Embryonic facial prominence (tissue), 1 donor: Measurements from ENCODE around the gene TMEM9.

Source experiments
- DNase-seq: peaks from one replicate; pipeline ENCODE4 v3.0.0-alpha.2; 2016; ENCODE audit errors: extremely low spot score

The TMEM9 gene

DNA sequence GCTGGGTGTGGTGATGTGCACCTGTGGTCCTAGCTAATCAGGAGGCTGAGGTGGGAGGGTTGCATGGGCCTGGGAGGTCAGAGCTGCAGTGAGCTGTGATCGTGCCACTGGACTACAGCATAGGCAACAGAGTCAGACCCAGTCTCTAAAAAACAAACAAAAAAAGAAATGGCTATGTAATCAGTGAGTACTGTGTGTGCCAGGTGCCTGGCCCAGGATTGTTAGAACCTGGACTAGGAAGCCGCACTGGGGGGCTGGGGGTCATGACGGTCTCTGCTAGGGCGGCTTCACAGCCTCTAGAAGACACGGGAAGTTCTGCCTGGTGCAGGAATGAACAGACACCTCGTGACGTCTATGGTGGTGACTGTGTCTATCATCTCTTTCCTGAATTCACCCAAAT is 8.5 kb downstream of the TMEM9 start:
- no peak for DNase-seq

DNA sequence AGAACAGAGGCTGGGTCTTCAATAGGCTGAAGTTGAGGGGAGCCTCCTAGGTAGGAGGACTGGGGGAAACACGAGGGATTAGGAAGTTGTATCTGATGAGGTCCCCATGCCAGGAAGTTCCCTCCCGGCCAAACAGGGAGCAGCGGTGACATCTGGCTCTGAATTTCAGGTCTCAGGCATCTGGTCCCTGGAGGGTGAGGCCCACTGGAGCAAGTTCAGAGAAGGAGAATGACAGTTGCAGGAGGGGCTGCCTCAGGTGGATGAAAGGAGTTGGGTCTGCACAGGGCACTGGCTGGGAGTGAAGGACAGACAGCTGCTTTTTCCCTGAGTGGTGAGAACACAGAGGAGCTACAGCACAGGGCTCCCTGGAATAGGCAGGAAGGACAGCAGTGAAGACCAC is 9.1 kb downstream of the TMEM9 start:
- no peak for DNase-seq

DNA sequence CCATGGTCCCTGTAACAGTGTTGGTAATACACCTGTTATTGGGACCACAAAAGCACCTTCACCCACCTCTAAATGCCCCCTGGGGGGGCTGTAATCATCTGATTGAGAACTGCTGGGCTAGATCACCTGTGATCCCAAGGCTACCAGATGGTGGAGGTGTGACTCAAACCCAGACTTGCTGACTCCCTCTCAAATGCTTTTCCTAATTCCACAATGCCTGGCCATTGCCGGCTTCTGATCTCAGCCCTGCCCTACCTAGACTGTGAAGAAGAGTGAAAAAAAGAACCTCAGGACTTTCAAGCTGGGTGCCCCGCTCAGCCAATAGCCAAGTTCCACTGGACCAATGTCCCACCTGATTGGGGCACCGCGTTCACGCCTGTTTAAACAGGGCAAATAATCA is 9.6 kb downstream of the TMEM9 start:
- DNase-seq: no peak

DNA sequence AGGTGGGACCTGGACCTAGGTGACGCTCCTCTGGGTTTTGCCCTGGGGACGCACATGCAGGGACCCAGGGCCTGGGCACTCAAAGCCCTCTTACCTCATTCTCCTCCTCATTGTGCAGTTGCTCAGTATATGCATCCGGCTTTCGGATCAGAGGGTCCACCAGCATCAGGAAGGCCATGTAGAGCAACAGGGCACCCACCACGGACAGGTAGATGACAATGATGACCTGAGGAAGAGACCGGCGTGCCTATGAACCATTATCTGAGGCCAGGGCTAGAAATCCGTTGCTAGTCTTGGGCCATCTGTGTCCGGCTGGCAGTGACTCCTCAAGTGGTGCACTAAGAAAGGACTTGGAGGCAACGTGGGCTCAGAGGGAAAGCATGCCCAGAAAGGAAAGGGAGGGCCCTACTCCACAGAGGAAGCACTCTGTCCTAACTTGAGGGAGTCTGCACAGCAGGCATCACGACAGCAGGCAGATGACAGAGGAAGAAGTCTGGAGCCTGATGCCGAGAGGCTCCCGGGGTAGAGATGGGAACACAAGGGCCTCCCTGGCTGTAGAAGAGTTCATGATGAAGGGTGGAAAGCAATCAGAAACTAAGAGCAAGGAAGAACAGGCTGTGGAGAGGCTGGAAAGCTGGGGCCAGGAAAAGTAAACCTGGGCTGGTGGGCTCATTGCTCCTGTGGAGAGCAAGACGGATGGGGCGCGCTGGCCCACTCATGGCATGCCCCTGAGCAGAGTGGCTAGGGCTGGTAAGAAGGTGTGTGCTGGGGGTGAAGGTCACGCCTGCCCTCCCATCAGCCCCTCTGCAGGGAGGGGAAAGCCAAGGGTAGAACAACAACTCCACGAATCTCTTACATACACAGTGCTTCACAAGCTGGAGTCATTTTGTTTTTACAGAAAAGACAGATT is 10.3 kb downstream of the TMEM9 start:
- no peak for DNase-seq

DNA sequence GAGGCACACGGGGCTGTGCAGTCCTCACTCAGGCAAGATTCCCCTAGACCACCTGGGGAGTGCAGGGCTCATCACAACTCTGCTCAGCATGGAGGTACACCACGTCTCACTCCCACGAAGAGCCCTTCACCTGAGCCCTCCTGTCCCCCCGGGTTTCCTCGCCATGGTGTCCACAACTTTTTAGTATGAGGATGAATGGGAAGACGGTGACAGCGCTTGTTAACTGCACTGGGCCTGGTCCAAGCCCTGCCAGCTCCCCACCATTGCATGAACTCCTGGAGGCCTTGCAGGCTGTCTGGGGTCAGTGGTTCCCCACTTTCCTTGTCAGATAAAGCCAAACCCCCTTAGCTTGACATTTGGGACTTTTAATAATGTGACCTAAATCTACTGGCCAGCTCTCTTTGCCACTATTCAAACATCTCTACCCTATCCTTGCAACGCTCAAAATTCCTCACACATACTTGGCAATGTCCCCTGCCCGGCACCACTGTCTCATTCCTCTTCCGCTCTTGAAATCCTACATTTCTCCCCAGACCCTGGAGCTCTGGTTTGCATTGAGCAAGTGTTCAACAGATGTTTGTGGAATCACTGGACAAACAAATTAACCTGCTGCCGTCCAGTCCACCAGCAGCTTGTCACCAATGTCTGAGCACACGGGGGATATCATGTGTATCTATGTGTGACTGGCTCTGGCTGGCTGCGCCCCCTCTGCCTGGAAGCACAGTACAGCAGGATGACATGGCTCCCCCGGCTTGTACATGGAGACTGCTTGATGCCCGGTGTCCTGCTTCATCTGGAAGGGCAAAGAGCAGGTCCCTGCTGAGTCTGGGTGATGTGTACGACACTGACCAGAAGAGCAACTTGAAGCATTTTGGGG is 11.2 kb downstream of the TMEM9 start:
- no peak for DNase-seq

DNA sequence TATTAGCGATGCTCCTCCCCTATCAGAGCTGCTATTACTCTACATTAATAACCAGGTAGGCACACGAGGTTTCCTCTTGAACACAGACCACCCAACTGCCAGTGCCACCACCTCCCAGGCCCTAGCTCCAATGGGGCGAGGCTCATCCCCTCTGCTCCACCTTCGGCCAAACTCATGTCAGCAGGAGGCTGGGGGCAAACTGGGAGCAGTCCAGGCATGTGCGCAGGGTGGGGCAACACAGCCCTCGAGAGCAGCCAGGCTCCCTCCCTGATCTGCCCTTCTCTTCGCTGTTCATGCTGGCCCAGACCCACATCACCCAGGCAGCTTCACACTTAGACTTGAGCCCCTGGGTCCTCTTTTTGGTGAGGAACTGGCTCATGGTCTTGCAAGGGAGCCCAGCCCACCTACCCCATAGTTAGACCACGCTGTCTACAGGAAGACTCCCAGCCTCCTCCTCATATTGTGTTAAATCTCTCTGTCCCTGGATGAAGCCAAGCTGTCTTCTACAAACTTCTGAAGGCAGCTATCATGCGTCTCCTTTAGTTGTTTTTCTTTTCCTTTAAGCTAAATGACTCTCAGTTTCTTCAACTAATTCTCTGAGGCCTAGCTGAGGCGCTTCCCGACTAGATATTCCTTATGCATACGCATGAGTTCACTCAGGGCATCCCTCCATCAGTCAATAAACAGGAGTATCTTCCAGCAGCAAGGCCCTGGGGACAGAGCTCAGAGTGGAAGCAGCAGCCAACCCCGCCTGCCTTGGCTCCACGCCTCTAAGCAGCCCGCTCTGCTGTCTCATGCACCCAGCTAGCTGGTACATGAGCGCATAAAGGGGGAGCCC is 12.0 kb downstream of the TMEM9 start:
- no peak for DNase-seq

DNA sequence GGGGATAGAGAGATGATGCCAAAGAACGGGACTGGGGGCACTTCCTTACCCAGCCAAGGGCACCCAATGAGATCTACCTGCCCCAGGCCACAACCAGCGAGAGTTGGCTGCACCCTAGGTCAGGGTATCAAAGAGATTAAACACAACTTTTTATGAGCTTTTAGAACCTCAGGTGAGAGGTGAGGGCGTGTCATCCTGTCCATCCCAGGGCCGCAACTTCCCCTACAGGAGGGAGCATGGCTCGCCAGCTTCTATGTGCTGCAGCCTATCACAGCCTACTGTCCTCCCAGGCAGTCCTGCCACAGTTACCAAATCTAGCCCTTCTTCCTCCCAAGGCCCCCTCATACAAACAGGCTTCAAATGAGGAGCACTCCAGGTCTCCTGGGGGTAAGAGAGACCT is 12.9 kb downstream of the TMEM9 start:
- DNase-seq: no peak

DNA sequence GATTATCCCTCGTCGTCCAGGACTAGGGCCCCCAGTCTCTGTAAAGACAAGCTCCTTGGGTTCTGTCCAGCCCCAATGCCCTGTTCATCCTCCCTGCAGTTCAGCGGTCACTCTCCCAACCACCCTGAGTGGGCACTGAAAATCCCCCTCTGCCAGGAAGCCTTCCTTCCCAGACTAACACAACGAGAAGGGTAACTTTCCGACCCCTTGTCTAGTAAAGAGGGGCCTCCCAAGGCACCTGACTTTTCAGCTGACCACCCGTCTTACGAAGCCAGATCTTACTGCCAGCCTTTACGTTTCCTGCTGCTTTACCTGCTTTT is 13.4 kb downstream of the TMEM9 start:
- DNase-seq: no peak

DNA sequence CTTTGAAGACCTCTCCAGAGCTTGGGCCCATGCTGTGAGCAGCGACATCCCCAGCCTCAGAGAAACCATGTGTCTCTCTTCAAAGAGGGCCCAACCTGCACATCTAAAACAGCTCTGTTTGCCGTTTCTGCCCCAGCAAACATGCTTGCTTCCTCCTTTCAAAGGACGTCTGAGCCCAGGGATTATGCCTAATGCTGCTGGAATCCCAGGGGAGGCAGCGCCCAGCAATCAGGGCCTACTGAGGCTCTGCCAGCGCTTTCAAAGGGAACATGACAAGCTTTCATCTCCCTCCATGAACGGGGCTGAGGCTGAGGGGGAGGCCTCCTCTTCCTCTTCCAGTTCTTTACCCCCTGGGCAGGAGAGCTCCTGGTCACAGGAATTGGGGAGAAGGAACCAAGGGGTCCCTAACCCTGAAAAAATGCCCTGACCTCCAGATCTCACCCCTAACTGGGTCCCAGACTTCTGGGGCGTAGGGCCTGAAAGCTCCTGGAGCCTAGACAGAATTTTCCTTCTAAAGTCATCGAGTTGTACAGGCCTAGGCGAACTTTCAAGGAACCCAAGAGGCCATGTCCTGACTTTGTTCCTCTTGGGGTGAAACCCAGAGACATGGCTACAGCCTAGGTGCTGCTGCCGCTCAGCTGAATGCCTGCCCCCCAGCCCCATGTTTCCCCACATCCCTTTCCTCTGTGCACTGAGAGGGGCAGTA is 13.9 kb downstream of the TMEM9 start:
- no peak for DNase-seq

DNA sequence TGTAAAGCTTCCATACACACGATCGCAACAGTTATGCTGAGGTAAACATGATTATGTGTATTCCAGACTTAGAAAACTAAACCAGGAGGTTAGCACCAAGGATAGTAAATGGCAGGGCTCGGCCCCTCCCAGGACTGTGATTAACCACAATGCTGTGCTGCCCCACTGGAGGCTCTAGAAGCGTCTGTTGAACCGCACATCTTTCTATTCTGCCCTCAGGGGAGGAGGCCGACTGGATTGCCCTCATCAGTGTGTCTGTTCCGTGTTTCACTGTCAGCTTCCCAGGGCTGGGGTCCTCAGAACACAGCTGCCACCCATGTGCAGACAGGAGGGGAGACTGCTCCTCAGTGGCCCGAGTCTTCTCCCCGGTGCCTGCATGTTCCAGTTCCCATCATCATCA is 14.5 kb downstream of the TMEM9 start:
- no peak for DNase-seq

DNA sequence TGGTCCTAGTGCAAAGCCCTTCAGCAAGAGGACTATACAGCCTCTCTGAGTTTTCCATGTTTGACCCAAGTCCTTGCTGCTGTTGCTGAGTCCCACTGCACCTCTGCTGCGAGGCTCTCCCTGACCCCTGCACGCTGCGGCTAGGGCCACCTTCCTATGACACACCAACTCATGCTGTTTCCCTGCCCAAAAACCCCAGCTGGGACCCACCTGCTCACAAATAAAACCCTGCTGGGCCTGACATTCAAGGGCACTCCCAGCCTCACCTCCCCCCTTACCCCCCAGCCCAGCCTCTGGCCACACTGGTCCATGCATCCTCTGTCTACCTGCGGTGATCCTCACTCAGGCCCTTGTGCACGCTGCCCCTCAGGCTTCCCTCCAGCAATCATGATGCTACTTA is 15.0 kb downstream of the TMEM9 start:
- DNase-seq: no peak

DNA sequence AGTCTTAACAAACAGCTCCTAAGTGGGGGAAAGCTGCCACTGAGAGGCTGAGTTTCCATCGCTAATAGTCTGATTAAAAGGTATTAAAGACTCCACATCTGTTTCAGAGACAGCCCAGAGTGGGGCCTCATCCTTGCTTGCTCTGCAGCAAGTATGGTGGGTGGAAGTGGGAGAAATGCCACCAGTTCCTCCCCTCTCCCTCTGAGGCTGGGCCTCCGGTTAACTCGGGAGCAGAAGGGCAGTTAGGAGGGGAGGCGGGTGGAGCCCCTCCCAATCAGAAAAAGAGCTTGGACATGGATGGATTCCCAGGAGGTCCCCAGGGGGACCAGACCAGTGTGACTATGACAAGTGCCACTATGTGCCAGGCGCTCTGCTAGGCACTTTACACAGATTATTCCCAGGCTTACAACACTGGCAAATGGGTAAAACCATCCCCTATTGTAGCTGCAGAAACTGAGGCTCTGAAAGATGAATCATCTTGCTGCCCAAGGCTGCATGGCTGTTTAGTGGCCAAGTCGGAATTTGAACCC is 15.9 kb downstream of the TMEM9 start:
- DNase-seq: no peak

DNA sequence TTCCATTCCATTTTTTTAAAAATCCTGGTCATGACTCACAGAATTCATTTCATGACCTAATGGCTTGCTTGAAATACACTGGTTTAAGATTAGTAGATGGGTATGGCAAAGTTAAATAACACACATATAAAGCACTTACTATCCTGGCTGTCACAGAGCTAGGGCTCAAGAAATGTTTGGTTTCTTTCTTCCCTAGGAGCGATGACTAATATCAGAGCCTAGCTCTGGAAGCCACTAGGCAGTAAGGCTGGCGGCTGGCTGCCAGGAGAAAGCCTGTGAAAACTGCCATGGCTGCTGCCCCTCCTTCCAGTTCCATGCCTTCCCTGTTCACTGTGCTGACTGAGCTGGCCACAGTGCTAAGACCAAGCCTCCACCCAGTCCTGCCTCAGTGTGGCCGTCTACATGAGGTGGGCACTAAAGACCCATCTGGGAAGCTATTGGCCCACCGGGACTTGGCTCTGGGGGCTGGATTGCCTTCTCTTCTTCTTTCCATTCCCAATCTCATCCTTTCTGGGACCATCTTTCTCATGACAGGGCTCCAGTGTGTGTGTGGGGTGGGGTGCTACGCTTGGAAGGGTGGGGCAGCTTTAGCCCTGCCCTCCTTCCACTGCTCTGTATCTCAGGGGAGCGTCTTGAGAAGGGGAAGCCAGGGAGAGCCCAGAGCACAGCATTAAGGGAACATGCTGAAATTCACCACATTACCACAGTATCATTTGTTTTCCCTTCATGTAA is 16.5 kb downstream of the TMEM9 start:
- DNase-seq: no peak

DNA sequence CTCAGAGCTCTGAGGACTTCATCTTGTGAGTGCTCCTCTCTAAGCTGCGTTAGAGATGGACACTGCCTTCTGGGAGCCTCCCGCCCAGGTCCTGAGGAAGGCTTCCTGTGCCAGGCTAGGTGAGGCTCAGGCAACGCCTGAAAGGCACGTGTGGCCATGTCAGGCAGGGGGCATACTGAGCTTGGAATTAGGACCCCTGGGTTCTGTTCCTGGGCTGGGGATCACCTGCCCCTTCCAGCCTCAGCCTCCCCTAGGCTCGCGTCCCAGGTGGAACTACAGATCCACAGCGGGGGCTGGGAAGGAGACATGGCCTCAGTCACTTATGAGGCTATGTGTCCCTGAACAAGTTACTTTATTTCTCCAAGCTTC is 17.3 kb downstream of the TMEM9 start:
- no peak for DNase-seq

DNA sequence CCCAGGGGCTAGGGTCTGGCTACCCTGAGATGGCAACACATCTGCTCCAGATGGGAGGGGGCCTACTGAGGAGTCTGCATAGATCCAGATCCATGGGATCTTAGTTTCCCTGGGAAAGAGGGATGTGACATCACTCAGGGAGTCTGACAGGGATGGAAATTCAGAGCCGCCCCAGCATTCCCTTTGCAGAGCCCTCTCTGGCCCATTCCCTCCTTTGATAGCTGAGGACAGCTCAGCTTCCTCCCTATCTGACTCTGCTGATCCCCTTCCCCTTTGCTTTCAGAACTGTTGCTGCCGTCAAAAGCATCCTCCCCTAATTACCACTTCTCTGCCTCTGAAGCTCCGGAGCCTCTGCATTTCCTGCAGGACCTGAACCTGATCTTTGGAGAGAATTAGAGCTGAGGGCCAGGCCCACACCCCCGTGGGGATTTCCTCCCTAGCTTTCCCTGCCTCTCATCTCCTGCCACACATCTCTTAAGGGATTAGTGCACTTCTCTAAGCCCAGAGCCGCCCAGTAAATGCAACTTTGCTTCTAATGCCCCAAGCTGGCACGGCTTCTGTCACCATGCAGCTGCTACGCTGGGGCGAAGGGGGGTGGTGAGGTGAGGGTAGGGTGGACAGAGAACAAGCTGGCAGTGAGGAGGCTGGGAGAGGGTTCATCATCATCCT is 17.8 kb downstream of the TMEM9 start:
- no peak for DNase-seq

DNA sequence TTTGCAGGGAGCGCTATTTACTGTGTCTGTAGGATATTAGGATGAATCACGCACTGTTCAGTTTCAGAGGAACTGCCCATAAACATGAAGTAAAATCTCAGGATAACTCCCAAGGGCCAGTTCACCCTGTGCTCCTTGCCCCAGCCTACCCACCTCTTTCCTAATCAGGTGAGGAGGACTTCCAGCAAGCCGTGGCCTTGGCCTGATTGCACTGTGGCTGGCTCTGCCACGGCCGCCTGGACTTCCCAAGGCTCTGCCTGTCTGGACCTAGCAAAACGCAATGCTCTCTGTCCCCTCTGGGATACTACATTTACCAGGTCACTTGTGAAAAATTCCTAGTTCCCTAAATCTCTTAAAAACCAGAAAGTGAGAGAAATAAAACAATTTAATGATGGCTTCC is 19.9 kb downstream of the TMEM9 start:
- no peak for DNase-seq

DNA sequence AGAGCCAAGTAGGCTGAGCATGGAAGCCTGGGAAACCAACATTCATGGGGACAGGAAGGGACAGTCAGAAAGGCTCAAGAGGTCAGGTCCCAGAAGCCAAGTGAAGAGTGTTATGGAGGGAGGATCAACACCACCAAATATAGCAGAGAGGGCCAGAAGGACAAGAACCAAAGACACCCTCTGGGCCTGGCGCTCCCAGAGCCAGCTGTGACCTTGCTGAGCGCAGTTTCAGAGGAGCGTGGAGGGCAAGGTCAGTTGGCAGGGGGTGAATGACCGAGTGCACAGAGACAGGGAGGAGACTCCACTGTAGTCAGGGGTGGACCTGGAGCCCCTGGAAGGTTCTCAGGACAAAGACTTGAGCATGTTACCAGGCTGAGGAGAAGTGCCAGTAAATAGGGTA is 22.9 kb downstream of the TMEM9 start:
- no peak for DNase-seq

DNA sequence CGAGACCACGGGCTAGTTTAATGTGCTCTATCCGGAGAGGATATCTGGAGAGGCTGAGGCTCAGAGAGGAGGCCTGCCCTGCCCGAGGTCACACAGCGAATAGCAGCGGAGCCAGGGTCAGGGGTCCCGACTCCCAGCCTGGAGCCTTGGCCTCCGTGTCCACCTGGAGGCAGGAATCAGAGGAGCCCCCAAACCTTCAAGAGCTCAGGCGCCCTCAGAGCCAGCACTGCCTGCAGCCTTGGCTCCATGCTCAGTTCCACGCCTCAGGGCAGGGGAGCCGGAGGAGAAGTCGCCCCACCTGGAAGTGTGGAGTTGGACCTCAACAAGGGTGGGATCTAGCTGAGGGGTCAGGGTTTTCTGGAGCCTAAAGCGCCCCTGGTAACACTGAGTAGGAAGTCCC is 25.3 kb downstream of the TMEM9 start:
- no peak for DNase-seq

DNA sequence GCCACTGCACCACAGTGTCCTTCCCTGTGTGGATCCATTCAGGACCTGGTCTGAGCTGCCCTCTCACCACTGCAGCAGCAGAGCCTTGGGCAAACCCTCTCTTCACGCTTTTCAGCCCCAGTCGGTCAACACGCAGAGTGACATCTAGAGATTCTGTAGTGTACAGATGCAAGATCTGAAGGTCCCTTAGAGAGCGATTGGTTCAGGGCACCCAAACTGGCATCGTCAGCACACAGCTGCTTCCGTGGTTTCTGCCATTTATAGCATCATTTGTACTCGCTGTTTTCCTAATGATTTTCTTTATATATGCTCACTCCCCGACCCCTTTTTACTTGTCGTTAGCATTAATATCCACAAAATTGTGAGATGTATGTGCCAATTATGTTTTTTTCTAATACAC is 25.8 kb downstream of the TMEM9 start:
- no peak for DNase-seq
